Lung (tissue), 12 donors: ENCODE measurements around the gene IL34. TPM values are rescaled to one million over a fixed set of nuclear protein-coding genes. Genes with fewer than 3 reads are reported as not detected.
A peak's percentile ranks its signal among the peaks of the same experiment; 100 is the strongest.

ENCODE experiments used
- ATAC-seq: fragments of 200-7000 bp; cut with Tn5 transposase; one replicate; pipeline ENCODE4 v1.9.1; 2020; ENCODE audit warnings: moderate number of reproducible peaks; ENCODE audit not compliant: insufficient read depth, low FRiP score
- DNase-seq, 3 donors: peaks; one replicate each; pipeline ENCODE4 v3.0.0-alpha.2; 2013 to 2017
- H3K27ac ChIP-seq, 2 donors: one replicate each; pipeline ENCODE4 v1.5.1; 2013; ENCODE audit warnings: mild to moderate bottlenecking in 2 of 2, moderate library complexity in 2 of 2, control low read depth in 1 of 2, inconsistent platforms in 1 of 2, low read depth in 1 of 2, low read length in 1 of 2
- H3K27me3 ChIP-seq, 3 donors: one replicate each; pipeline ENCODE4 v1.5.1; 2013; ENCODE audit warnings: low read length in 2 of 3; ENCODE audit not compliant: control insufficient read depth in 3 of 3, insufficient read depth in 3 of 3
- H3K36me3 ChIP-seq, 4 donors: one replicate each; pipeline ENCODE4 v1.5.1; 2013; ENCODE audit warnings: low read length in 4 of 4, mild to moderate bottlenecking in 1 of 4, moderate library complexity in 1 of 4; ENCODE audit not compliant: control insufficient read depth in 4 of 4, insufficient read depth in 4 of 4
- H3K4me1 ChIP-seq, 5 donors: one replicate each; pipeline ENCODE4 v1.5.1; 2013; ENCODE audit warnings: low read length in 5 of 5, mild to moderate bottlenecking in 2 of 5, moderate library complexity in 1 of 5; ENCODE audit not compliant: control insufficient read depth in 5 of 5, insufficient read depth in 5 of 5
- H3K4me3 ChIP-seq: one replicate; pipeline ENCODE4 v1.5.1; 2013; ENCODE audit warnings: mild to moderate bottlenecking, control low read depth, moderate library complexity
- H3K9ac ChIP-seq, 2 donors: one replicate each; pipeline ENCODE4 v1.5.1; 2013; ENCODE audit warnings: low read length in 2 of 2, control low read depth in 1 of 2; ENCODE audit not compliant: insufficient read depth in 1 of 2
- H3K9me3 ChIP-seq, 4 donors: one replicate each; pipeline ENCODE4 v1.5.1; 2013; ENCODE audit warnings: low read length in 3 of 4, mild to moderate bottlenecking in 1 of 4, moderate library complexity in 1 of 4; ENCODE audit not compliant: control insufficient read depth in 4 of 4, insufficient read depth in 3 of 4
- CTCF ChIP-seq: IDR thresholded peaks from 2 replicates; pipeline ENCODE4 v1.5.1; 2012; ENCODE audit warnings: mild to moderate bottlenecking; ENCODE audit errors: control extremely low read depth, extremely low read depth
- WGBS, 2 donors: extraction: QIAGEN DNeasy Blood & Tissue Kit; methylation state at CpG; one replicate each; pipeline ENCODE4 v1.1.7; 2013; 5-methylcytosine and 5-hydroxymethylcytosine counted together
- polyA plus RNA-seq, 2 donors: library from polyadenylated mRNA; stranded (reverse); fragments of 200-250 nt; gene quantifications; one replicate each; pipeline ENCODE4 v1.2.1, GENCODE V29; 2013
- total RNA-seq, 2 donors: library from RNA; depleted of rRNA in 1 of 2; stranded (reverse); fragments of >200 nt in 1 of 2; gene quantifications; one replicate each; pipeline ENCODE4 v1.2.1, GENCODE V29; 2014 to 2021
- donor health status: control.
- donor health status: control.
- donor health status: Bipolar disorder and iron deficiency.
- donor health status: healthy.
- donor health status: DM: yes; HTN: yes; CAD: no.

IL34 gene
- total and polyA plus RNA-seq, 4 donors = 1.5 to 13.0 (median 7.1) TPM

GRCh38 chr16:70653406-70653805 is 7.0 kb downstream of the IL34 start:
- WGBS, 2 donors = 89 to 91% methylated on average over 4 of the region's 4 CpGs
- H3K4me1 ChIP-seq = peaks cover 0 to 4% (median 0%) of the 10 kb centered on the region in 5 donors
- H3K36me3 ChIP-seq = no peaks in the 10 kb centered on the region
- no peaks in the 10 kb centered on the region for H3K27me3 ChIP-seq
- no peak for TF ChIP-seq CTCF
- no peak for DNase-seq
- H3K9ac ChIP-seq = no peak overlapping the region
- H3K4me3 ChIP-seq = no peak overlapping the region
- ATAC-seq = no peak
- no peak overlapping the region for H3K27ac ChIP-seq
- H3K9me3 ChIP-seq = no peaks in the 10 kb centered on the region

GRCh38 chr16:70653809-70654771 is 7.7 kb downstream of the IL34 start:
- Histone ChIP-seq H3K27me3 (no peaks in the 10 kb centered on the region), H3K9ac (peak overlapping the region in 1 of 2 donors; percentile 42), H3K27ac (peak overlapping the region in 1 of 2 donors; percentile 1), H3K36me3 (no peaks in the 10 kb centered on the region), H3K4me1 (peaks cover 0 to 4% (median 0%) of the 10 kb centered on the region in 5 donors), H3K9me3 (no peaks in the 10 kb centered on the region), H3K4me3 (no peak overlapping the region)
- peak; percentile 84 for ATAC-seq
- TF ChIP-seq CTCF = peak; percentile 97
- DNase-seq = peak; percentile 90 to 93 (median 93)
- 41 to 49% methylated on average over 35 of the region's 35 CpGs for WGBS, 2 donors

GRCh38 chr16:70656065-70656711 is 9.8 kb downstream of the IL34 start:
- Histone ChIP-seq H3K4me3 (no peak overlapping the region), H3K4me1 (peaks cover 0 to 4% (median 0%) of the 10 kb centered on the region in 5 donors), H3K27me3 (no peaks in the 10 kb centered on the region), H3K9me3 (no peaks in the 10 kb centered on the region), H3K27ac (no peak overlapping the region), H3K36me3 (no peaks in the 10 kb centered on the region), H3K9ac (no peak overlapping the region)
- 79 to 80% methylated on average over 8 of the region's 8 CpGs for WGBS, 2 donors
- no peak for DNase-seq
- no peak for ATAC-seq
- no peak for TF ChIP-seq CTCF
